ENCODE data around the gene CDKN2B-AS1.

CDKN2B-AS1 gene

GRCh38 chr9:22169727-22170503, 175.3 kb downstream of the CDKN2B-AS1 start:
- H3K4me3 Mint-ChIP-seq: no peak overlapping the region
- DNase-seq (no peak), ATAC-seq (replicated peaks) (no peak)
- no peaks in the 10 kb centered on the region for H3K4me1 Mint-ChIP-seq (ENCODE audit: low read depth in 2 of 2)
- H3K36me3 Mint-ChIP-seq (ENCODE audit: insufficient read depth): peaks cover 4% of the 10 kb centered on the region
- no peaks in the 10 kb centered on the region for H3K9me3 Mint-ChIP-seq
- no peak overlapping the region for H3K27ac Mint-ChIP-seq
- H3K27me3 Mint-ChIP-seq: peaks cover 0 to 9% of the 10 kb centered on the region in 2 donors
